Activated effector memory CD4-positive, alpha-beta T cell treated with Interleukin-2 at 50 U/mL for 16 hours (primary cell): ENCODE results near the gene WWC2.
"Not testable (repeated sequence)": the region's sequence is repeated elsewhere in the genome, so short reads cannot be mapped to it uniquely, and the experiment has no call there.

Experiments
- DNase-seq: peaks from one replicate; pipeline ENCODE4 v3.0.0-alpha.2; 2020

WWC2 gene

DNA sequence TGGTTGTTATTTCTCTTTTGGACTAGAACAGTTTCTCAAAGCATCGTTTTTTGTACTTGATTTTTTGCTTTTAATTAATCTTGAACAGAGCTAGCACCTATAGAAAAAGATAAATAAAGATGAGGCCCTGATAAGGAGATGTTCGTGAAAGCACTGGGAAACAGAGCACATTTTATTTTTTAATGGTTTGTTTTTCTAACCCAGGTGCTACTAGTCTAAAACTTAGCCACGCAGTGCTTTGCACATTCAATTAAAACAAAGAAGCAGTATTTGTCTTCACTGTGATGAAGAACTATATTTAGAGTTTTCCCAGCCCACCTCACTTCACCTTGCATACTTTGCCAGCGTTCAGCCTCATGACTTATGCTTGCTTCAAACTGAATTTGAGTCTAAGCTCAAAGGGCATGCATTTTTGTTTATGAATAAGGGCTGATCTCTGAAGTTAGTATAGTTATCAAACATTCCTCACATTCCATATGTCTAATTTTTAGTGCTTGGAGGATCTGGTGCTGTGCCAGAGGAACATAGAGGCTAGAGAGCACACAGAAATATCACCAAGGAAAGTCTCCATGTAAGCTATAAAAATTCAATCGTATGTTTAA lies 76.7 kb downstream of the WWC2 start:
- no peak for DNase-seq

GRCh38 chr4:183177001-183177400 lies 77.9 kb downstream of the WWC2 start:
- DNase-seq, result no peak

DNA sequence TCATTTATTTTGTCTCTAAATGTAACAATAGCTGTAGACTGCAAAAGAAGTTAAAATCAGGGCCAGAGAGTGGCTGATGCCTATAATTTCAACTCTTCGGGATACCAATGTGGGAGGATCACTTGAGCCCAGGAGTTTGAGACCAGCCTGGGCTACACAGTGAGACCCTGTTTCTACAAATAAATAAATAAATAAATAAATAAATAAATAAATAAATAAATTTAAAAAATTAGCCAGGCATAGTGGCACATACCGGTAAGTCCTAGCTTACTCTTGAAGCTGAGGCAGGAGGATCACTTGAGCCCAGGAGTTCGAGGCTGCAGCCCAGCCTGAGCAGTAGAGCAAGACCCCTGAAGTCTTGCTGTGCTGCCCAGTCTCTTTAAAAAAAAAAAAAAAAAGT lies 79.1 kb downstream of the WWC2 start:
- DNase-seq, result no peak

DNA sequence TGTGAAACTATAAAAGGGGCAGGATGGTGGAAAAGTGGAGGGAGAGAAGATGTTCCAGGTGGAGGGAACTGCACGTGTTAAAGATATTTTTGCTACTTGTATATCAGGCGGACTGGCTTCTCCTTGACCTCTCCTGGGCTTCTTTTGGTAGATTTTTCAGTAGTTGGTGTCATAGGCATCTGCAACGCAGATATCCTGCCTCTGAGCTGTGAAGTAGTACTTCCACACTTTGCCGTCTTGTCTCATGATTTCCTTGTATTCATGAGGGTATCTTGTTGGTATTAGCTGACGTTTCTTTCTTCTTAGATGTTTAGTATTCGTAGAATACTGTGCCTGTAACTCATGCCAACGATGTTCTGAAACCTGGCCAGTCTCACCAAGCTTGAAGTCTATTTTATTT lies 81.0 kb downstream of the WWC2 start:
- DNase-seq, result no peak

GRCh38 chr4:183180621-183181020 lies 81.6 kb downstream of the WWC2 start:
- no peak for DNase-seq

DNA sequence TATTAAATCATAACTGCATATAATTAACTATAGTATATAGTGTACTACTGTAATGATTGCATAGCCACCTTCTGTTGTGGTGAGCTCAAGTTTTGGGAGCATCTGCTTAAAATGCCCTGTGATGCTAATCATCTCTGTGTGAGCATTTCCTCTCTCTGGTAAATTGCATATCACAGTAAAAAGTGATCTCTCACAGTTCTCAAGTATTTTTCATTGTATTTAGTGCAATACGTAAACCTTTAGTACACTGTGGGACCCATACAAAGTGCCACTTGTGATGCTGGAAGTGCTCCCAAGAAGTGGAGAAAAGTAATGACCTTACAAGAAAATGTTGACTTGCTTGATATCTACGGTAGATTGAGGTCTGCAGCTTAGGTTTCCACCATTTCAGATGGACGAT lies 82.0 kb downstream of the WWC2 start:
- DNase-seq, result no peak

DNA sequence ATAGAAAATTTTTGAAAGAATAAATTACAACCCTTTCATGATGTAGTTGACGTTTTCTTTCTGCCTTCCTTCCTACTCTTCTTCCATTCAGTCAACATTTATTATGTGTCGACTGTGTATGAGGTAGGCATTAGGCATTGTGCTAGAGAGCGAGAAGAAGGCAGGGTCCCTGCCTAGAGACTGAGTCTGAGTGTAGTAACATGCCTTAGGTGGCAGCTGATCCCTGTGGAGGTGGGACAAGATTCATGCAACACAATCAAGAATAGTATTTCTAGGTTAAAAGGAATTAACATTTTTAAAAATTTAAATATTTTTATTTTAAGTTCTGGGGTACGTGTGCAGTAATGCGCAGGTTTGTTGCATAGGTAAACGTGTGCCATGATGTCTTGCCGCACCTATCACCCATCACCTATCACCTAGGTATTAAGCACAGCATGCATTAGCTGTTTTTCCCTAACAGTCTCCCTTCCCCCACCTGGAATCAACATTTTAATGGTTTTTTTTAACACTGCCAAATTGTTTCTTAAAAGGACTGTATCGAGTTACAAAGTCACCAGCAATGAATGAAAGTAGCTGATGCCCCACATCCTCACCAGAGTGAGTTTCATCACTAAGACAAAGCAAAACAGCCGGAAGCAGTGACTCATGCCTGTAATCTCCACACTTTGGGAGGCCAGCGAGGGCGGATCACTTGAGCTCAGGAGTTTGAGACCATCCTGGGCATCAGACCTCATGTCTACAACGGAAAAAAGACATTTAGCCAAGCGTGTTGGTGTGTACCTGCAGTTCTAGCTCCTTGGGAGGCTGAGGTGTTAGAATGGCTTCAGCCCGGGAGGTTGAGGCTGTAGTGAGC lies 84.0 kb downstream of the WWC2 start:
- DNase-seq, result peak; percentile 18

- no peak for DNase-seq
These were observed 85.0 kb downstream of the WWC2 start for GRCh38 chr4:183183906-183184535.

GRCh38 chr4:183185018-183185417 lies 86.0 kb downstream of the WWC2 start:
- no peak for DNase-seq

- no peak for DNase-seq
These were observed 86.5 kb downstream of the WWC2 start for GRCh38 chr4:183185559-183185958.

DNA sequence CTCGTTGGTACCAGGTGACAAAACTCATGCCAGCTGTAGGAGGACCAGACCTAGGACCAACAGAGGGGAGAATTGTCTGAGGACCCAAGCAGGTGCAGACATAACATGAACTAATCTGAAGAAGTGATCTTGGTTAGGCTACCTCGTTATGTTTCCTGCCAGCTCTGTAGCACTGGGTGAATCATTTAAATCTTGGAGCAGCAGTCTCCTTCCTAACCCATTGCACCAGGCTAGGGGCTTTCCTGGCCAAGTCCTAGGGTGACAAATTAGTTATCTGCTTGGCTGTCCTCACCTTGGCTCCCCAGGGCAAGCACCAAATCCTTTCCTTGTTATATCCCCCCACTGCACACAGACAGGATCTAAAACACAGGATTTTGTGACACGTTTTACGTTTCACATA lies 87.8 kb downstream of the WWC2 start:
- no peak for DNase-seq

DNA sequence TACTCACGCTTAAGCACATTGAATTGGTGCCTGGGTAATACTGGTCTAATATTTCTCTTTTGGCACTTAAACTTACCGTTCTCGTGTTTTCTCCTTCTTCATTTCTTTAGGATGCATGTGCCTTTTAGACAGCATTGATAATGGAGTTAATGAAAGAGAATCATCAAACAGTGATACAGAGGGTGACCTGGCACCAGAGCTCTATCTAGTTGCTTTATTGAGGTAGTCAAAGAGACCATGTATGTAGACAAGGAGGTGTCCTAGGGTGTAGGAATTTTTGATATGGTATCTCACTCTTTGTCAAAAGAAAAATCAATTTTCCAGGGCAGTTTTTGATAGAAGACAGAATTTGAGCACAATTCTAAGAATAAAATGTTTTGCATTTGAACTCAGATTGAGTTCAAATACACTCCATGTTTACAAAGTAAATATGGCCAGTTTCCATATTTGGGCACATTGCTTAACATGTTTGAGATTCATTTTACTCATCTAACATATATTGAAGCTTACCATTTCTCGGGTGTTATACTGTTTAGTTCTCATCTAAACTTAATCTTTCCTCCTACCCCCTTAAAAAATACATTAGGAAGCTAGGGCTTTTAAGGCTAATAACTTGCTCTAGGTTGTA lies 92.0 kb downstream of the WWC2 start:
- no peak for DNase-seq

GRCh38 chr4:183191630-183192029 lies 92.6 kb downstream of the WWC2 start:
- DNase-seq, result no peak

GRCh38 chr4:183192571-183192970 lies 93.5 kb downstream of the WWC2 start:
- DNase-seq, result no peak

DNA sequence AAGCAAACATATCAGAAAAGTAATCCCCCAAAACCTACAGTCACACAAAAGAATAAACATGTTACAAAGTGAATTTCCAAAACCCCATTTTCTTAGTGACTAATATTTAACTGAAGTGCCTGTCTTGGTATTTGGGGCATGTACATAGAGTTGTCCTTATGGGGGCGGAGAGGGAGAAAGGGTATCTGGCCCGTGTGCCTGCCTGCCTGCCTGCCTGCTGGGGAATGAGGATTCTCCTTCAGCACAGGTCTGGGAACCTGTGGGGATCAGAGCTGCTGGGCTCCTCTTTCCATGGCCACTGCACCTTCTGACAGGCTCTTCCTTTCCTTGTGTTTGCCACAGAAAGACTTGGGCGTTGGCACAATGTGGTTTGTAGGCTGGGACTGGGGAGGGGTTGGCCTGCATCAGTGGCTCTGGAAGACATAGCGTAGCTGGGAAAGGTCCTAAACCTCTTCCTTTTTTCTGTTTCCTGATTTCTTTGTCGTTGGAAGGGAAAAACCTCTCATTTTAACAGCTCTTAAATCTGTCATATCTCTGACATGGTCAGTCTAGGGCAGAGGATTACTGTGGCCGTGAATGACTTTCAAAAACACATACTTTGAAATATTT lies 94.8 kb downstream of the WWC2 start:
- not testable (repeated sequence) for DNase-seq

- no peak for DNase-seq
These were observed 96.5 kb downstream of the WWC2 start for GRCh38 chr4:183195534-183195933.

DNA sequence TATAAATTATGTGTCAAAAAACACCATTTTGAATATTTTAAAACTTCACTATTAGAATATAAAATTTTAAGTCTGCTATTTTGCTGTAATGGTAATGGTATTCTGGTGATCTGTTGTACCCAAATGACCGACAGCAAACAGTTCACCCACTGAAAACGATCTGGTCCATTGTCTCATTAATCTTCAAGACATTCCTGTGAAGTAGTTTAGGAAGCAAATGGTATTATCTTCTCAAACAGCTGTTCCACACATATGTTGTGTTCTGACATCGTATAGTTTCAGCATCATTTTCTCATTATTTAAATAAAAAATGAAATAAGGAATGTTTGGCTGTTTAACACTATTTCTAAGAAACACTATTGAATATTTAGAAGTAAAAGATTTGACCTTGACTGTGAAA lies 98.1 kb downstream of the WWC2 start:
- no peak for DNase-seq

GRCh38 chr4:183200453-183200852 lies 101.4 kb downstream of the WWC2 start:
- no peak for DNase-seq

GRCh38 chr4:183201331-183201730 lies 102.3 kb downstream of the WWC2 start:
- DNase-seq, result no peak

GRCh38 chr4:183202523-183202922 lies 103.5 kb downstream of the WWC2 start:
- DNase-seq, result no peak

- no peak for DNase-seq
These were observed 105.7 kb downstream of the WWC2 start for GRCh38 chr4:183204793-183205192.

GRCh38 chr4:183205193-183205592 lies 106.1 kb downstream of the WWC2 start:
- no peak for DNase-seq

GRCh38 chr4:183205709-183206108 lies 106.7 kb downstream of the WWC2 start:
- no peak for DNase-seq
